HG03439 (cell line): ENCODE data around the gene SLC39A11.
"Not testable (repeated sequence)": the region's sequence is repeated elsewhere in the genome, so short reads cannot be mapped to it uniquely, and the experiment has no call there.

Source experiments
- ATAC-seq: cut with Tn5 transposase; IDR thresholded peaks from one replicate; pipeline ENCODE4 v1.9.1; 2021; ENCODE audit warnings: mild to moderate bottlenecking, moderate library complexity; ENCODE audit not compliant: unreplicated experiment

The SLC39A11 gene

DNA sequence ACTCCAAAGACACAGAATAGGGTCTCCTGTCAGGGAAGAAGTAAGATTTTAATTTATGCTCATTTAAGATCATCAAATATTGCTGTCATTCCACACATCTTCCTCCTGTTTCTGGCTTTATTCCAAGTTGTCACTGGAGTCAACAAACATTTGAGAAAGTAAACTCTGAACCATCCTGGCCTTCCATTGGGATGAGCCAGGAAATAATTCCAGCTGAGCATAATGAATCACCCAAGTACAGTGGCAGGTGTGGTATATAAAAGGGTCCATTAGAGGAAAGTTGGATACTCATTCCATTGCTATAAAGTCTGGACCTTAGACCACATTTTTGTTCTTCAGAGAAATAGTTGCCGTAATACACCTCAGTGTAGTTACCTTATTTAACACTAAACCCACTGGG is 246.1 kb downstream of the SLC39A11 start:
- no peak for ATAC-seq

- no peak for ATAC-seq
Measured at GRCh38 chr17:72843591-72843990, 248.9 kb downstream of the SLC39A11 start.

GRCh38 chr17:72840019-72840418 is 252.5 kb downstream of the SLC39A11 start:
- no peak for ATAC-seq

DNA sequence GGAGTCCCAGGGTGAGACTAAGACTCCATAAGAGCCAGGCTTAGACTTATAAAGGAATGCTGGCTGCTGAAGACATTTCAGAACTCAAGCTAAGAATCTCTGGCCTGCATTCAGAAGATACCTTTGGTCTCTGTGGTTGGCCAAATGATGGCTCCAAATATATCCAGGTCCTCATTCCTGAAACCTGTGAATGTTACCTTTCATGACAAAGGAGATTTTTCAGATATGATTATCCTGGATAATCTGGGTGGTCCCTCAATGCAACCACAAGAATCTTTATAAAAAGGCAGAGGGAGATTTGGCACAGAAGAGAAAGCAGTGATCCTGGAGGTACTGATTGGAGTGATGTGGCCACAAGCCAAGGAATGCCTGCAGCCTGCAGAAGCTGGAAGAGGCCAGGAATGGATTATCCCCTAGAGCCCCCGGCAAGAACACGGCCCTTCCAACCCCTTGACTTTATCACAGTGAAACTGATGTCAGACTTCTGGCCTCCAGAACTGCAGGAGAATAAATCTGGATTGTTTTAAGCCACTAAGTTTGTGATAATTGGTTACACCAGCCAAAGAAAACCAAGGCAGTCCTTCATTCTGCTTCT is 253.3 kb downstream of the SLC39A11 start:
- ATAC-seq, result no peak

DNA sequence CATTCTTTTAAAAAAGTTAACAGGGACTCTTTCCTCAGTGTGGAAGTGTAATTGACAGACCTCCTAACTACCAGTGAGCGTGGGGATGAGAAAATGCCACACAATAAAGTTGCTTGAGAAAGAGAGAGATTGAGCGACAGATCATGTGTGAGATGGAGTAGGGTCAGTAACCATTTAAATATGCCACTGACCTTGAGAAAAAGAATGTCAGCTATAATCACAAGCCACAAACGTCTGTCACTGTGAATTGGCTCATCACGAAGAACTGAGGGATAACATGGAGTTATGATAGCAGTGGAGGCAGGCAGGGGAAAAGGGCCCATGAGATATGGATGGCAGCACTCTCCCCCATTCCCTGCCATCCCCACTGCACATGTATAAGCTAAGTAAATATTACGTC is 253.9 kb downstream of the SLC39A11 start:
- ATAC-seq, result no peak

- ATAC-seq, result no peak
Measured at GRCh38 chr17:72838068-72838467, 254.4 kb downstream of the SLC39A11 start.

DNA sequence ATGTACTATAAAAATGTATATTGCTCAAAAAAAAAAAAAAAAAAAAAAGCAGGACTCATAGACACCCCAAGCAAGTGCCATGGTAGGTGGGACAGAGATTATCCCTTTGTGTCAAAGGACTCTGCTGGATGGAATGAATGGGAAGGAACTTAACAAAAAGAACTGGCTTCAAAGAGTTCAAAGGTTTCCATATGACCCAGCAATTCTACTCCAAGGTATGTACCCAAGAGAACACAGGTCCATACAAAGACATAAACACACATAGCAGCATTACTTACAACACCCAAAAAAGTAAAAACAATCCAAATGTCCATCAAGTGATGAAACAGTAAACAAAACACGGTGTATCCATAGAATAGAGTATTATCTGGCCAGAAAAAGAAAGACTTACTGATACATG is 255.2 kb downstream of the SLC39A11 start:
- ATAC-seq, result no peak

DNA sequence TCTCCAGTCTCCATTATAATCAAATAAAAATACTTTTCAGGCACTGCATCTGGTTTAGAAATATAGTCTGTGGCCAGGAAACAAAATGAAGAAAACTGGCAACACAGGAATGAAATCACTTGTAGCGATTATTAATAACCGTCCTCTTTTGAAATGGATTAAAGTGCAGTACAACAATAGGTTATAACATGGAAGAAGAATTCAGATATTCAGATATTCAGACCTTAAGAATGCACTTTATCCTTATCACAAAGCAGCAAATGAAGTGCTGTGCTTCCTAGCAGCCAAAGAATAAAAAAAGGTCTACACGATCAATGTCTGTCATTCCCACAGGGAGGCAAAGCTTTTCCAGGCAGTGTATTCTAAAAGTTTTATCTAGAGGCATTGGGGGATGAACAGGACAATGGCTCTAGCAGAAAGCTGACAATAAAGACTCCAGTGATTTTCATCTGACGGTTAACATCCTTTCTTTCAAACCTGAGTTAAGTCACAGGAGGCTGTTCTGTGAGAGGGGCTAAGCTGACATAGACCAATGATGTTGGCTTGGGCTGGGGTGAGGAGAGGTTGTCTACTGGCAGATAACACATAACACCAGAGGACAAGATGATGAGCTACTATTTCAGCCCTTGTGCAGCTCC is 259.2 kb downstream of the SLC39A11 start:
- ATAC-seq, result no peak

GRCh38 chr17:72832306-72832705 is 260.2 kb downstream of the SLC39A11 start:
- no peak for ATAC-seq

- ATAC-seq, result no peak
Measured at GRCh38 chr17:72829883-72830282, 262.6 kb downstream of the SLC39A11 start.

DNA sequence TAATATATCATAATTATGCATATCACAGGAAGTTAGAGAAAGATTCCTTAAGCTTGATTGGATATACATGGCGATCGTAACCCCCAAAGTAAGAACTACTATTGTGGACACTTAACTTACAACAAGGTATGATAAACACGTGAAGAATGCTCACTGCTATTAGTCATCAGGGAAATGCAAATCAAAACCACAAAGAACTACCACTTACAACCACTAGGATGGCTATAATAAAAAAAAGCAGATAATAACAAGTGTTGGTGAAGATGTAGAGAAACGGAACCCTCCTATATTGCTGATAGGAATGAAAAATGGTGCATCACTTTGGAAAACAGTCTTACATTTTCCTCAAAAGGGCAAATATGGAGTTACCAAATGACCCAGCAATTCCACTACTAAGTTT is 265.9 kb downstream of the SLC39A11 start:
- ATAC-seq, result no peak

DNA sequence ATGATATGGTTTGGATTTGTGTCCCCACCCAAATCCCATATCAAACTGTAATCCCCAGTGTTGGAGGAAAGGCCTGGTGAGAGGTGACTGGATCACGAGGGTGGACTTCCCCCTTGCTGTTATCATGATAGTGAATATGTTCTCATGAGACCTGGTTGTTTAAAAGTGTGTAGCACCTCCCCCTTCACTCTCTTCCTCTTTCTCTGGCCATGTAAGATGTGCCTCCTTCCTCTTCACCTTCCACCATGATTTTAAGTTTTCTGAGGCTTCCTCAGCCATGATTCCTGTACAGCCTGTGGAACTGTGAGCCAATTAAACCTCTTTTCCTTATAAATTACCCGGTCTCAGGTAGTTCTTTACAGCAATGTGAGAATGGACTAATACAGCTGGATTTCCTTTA is 266.4 kb downstream of the SLC39A11 start:
- ATAC-seq, result not testable (repeated sequence)

GRCh38 chr17:72825218-72825617 is 267.3 kb downstream of the SLC39A11 start:
- ATAC-seq, result no peak

GRCh38 chr17:72824267-72824666 is 268.2 kb downstream of the SLC39A11 start:
- ATAC-seq, result not testable (repeated sequence)

GRCh38 chr17:72822358-72823023 is 270.0 kb downstream of the SLC39A11 start:
- ATAC-seq, result no peak

GRCh38 chr17:72816406-72816805 is 276.1 kb downstream of the SLC39A11 start:
- no peak for ATAC-seq

DNA sequence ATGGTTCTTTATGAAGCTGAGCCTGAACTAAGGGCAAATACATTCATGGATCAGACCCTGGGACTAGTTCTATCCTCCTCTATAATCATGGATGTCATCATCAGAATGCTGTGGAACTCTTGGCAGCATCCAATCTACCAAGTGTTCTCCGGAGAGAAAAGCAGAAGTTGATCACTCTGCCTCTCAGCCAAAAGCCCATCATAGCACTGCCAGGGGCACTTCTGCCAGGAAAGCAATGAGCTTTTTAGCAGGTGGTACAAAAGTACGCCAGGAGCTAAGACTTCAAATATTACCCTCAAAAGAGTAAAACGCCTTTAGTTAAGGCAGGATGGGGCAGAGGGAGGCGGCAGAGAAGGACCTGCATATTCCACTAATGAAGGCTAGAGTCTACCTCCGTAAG is 279.0 kb downstream of the SLC39A11 start:
- no peak for ATAC-seq

GRCh38 chr17:72812823-72813222 is 279.7 kb downstream of the SLC39A11 start:
- ATAC-seq, result no peak

- ATAC-seq, result no peak
Measured at GRCh38 chr17:72811976-72812687, 280.4 kb downstream of the SLC39A11 start.

GRCh38 chr17:72810991-72811508 is 281.4 kb downstream of the SLC39A11 start:
- ATAC-seq, result no peak

- no peak for ATAC-seq
Measured at GRCh38 chr17:72806011-72806410, 286.5 kb downstream of the SLC39A11 start.
